Measurements from ENCODE around the gene SMYD3. TPM values are rescaled to one million over a fixed set of nuclear protein-coding genes. Genes with fewer than 3 reads are reported as not detected.

Gene SMYD3
- total RNA-seq, 2 experiments from 2014 or later = 21.3 to 21.4 TPM

DNA sequence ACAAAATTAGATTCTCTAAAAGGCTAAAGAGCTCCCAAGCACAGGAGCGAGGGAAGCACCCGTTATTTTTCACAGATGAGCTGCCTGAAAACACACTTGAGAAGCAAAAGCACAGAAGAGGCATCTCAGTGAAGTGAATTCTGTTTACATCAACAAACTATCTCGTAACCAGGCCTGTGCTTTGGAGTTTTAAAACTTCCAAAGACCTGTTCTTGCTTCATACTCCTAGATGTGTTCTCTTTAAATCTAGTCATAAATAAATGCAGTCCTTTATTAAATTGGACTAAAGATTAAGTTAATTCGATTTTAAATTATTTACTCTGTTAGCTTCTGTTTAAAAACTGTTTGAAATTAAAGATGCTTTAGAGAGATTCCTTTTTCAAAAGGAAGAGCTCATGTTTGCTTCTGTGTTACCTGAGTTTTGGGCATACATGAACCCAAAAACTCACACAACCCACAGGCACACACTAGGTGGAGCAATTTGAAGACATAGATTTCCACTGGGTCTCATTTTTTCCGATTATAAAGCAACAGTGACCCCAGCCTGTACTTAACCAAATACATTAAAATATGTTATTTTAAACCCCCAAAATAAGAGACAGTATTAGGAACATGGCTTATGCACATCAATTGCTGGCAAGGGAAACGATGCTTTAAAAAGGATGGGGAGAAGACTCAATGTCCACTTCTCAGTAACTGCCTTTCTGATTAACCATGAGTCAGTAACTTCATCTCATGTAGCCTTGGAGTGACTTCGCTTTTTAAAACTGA lies 648.2 kb downstream of the SMYD3 start:
- Mint-ChIP-seq H3K27me3 (ENCODE audit: low read depth) (no peaks in the 10 kb centered on the region), H3K9me3 (peaks cover 2% of the 10 kb centered on the region), H3K27ac (no peak overlapping the region), H3K36me3 (ENCODE audit: low read depth) (peaks cover 58% of the 10 kb centered on the region), H3K4me3 (no peak overlapping the region), H3K4me1 (ENCODE audit: low read depth) (no peaks in the 10 kb centered on the region)
- CTCF ChIA-PET = interaction anchor here (0.7 kb wide), 1 partner anchor 41 kb away, joined by 3 read pairs; no protein-coding TSS in a partner anchor
- intact Hi-C loops (cut with micrococcal nuclease) = no loop called here
- no peak for DNase-seq

DNA sequence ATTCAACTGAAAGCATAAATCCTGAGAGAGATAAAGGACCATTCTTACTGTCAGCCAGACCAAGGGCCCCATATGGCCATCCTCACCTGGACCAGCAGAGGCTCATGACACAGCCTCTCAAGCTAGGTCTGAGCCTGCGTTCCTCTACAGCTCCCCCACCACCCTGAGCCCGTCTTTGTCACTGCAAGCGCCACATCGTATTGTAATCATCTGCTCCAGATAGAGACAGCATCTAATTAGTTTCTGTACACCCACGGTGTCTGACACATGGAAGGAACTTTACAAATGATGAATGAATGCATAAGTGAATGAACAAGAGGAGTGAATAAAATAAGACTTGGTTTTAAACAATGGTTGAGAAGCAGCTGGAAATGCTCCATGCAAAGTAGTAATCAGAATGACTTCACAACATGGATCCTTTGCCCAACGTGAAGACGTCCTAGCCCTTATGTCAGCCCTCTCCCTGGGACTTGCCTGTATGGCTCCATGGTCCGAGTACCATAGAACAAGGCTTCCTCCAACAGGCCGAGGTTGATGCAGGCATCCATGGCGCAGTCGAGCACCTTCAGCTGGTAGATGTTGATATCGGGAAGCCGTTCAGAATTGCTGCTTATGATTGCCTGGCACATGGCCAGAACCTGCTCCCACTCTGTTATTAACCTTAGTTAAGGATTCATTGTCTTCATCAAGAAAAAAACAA lies 648.9 kb downstream of the SMYD3 start:
- no peak for DNase-seq
- H3K36me3 Mint-ChIP-seq (ENCODE audit: low read depth) = peaks cover 55% of the 10 kb centered on the region
- no peak overlapping the region for H3K27ac Mint-ChIP-seq
- H3K9me3 Mint-ChIP-seq = peaks cover 2% of the 10 kb centered on the region
- CTCF ChIA-PET = interaction anchor here (0.7 kb wide), 1 partner anchor 42 kb away, joined by 3 read pairs; no protein-coding TSS in a partner anchor
- no peaks in the 10 kb centered on the region for H3K4me1 Mint-ChIP-seq (ENCODE audit: low read depth)
- intact Hi-C loops (cut with micrococcal nuclease) = no loop called here
- no peak overlapping the region for H3K4me3 Mint-ChIP-seq
- no peaks in the 10 kb centered on the region for H3K27me3 Mint-ChIP-seq (ENCODE audit: low read depth)

DNA sequence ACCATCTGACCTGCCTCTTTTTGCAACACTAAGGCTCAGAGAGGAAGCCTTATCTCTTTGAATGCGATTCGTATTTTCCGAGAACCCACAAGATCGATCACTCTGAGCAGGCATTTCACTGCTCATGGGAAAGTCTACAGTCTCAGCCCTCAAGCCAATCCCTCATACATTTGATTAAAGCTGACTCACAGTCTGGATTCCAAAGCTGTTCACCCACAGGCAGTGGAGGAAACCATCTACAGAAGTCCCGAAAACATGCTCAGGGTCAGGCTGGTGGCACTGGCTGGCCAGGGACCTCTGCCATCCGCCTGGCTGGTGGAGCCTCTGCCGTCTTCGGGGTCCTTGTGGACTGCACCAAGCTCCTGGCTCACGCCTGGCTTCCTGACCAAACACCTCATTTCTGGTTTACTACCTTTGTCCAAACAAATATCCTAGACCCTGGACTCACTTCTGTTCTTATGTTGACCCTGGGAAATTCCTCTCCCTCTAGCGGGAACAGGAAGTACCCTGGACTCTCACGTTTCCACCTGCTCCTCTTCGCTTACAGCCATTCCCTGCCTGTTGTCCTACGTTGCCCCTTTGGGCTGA lies 650.0 kb downstream of the SMYD3 start:
- CTCF ChIA-PET = no interaction called here
- intact Hi-C loops (cut with micrococcal nuclease) = no loop called here
- peaks cover 2% of the 10 kb centered on the region for H3K9me3 Mint-ChIP-seq
- DNase-seq = no peak
- H3K27me3 Mint-ChIP-seq (ENCODE audit: low read depth) = no peaks in the 10 kb centered on the region
- H3K4me3 Mint-ChIP-seq = no peak overlapping the region
- peaks cover 47% of the 10 kb centered on the region for H3K36me3 Mint-ChIP-seq (ENCODE audit: low read depth)
- H3K4me1 Mint-ChIP-seq (ENCODE audit: low read depth) = no peaks in the 10 kb centered on the region
- no peak overlapping the region for H3K27ac Mint-ChIP-seq

DNA sequence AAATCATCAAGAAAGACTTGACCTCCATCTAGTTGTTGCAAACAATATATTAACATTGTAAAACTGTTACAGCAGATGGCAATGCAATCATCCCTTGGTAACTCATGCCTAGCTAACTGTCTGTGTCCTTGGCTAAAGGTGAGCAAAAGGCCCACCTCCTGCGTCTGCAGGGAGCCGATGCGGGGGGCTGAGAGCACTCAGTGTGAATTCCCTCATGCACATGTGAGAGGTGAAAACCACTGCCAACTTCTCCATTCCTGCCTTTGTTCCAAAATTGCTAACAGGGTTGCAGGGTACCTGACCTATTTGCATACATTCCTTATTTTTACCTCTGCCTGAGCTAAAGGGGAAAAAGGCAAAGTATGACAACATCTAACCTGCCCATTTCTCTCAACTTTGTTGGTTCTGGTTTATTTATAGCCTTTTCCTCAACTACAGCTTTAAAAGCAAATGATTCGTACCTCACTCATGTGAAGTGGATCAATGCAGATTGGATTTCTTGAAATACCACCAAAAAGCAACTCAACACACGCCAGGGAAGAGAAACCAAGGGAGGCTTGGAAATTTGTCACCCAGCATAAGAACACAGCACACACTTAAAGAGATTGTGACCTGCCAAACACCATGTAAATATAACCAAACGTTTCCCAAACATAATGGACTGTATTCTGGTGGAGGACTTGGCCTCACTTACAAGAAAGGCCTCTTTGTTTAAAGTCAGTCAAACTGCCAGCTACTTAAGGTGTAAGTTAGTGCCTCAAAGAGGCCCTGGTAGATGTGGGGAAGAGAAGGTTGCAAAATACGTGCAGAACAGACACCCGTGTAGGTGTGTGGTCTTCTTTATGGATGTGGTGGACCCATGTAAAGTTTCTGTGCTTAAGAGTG lies 651.0 kb downstream of the SMYD3 start:
- H3K4me3 Mint-ChIP-seq = no peak overlapping the region
- H3K9me3 Mint-ChIP-seq = peaks cover 2% of the 10 kb centered on the region
- H3K4me1 Mint-ChIP-seq (ENCODE audit: low read depth) = no peaks in the 10 kb centered on the region
- DNase-seq = no peak
- CTCF ChIA-PET = interaction anchor here (0.5 kb wide), 1 partner anchor 580 kb away, joined by 3 read pairs; no protein-coding TSS in a partner anchor
- no peak overlapping the region for H3K27ac Mint-ChIP-seq
- intact Hi-C loops (cut with micrococcal nuclease) = no loop called here
- peaks cover 44% of the 10 kb centered on the region for H3K36me3 Mint-ChIP-seq (ENCODE audit: low read depth)
- H3K27me3 Mint-ChIP-seq (ENCODE audit: low read depth) = no peaks in the 10 kb centered on the region

DNA sequence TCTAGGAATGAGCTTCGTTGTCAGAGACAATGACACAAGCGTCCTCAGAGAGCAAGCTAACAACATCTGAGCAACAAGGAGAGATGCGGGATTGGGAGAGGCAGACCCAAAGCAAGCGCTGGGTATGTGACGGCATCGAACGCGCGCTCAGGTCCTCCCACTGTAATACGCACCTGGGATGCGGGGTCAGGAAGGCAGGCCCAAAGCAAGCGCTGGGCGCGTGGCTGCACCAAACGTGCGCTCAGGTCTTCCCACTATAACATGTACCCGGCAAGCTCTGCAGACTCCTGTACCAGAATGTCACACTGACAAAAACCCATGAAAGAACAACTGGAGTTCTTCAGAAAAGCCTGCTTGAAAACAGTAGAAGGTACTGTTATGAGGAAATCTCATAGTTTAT lies 653.8 kb downstream of the SMYD3 start:
- H3K36me3 Mint-ChIP-seq (ENCODE audit: low read depth) = peaks cover 44% of the 10 kb centered on the region
- DNase-seq = no peak
- no peaks in the 10 kb centered on the region for H3K4me1 Mint-ChIP-seq (ENCODE audit: low read depth)
- H3K4me3 Mint-ChIP-seq = no peak overlapping the region
- intact Hi-C loops (cut with micrococcal nuclease) = no loop called here
- no peak overlapping the region for H3K27ac Mint-ChIP-seq
- H3K27me3 Mint-ChIP-seq (ENCODE audit: low read depth) = no peaks in the 10 kb centered on the region
- H3K9me3 Mint-ChIP-seq = peaks cover 2% of the 10 kb centered on the region
- CTCF ChIA-PET = no interaction called here

DNA sequence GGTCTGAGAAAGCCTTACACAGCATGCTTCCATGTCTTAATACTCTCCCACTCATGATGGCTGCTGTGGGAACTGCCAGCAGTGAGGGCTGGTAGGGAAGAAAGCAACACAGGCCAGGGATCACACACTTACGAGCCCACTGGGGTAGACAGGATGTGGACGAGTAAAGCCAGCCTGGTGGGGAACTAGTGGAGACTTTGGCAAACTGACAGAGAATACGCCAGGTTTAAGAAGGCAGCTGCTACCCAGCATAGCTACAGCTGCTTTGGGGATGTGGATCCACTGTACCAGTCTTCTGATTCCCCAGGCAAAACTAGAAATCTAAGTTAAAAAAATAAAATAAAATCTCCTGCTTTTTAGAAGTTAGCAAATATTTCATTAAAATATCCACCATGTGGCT lies 664.0 kb downstream of the SMYD3 start:
- H3K4me3 Mint-ChIP-seq = no peak overlapping the region
- no peaks in the 10 kb centered on the region for H3K27me3 Mint-ChIP-seq (ENCODE audit: low read depth)
- H3K36me3 Mint-ChIP-seq (ENCODE audit: low read depth) = peaks cover 3% of the 10 kb centered on the region
- CTCF ChIA-PET = no interaction called here
- no peaks in the 10 kb centered on the region for H3K4me1 Mint-ChIP-seq (ENCODE audit: low read depth)
- intact Hi-C loops (cut with micrococcal nuclease) = no loop called here
- DNase-seq = no peak
- no peak overlapping the region for H3K27ac Mint-ChIP-seq
- no peaks in the 10 kb centered on the region for H3K9me3 Mint-ChIP-seq

DNA sequence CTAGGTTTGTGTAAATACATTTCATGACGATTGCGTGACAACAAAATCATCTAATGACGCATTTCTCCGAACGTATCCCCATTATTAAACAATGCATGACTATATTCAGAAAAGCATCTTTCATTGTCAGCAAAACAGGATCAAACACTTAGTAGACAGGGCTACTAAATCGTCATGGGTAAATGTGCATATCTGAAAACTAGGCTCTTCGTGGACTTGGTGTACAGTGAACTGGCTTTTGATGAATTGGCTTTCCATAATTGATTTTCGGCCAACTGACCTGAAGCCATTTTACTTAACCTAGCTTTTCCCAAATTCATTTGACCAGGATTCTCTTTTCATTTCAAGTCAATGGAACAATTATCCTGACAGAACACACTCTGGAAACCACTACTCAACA lies 665.0 kb downstream of the SMYD3 start:
- Mint-ChIP-seq H3K27me3 (ENCODE audit: low read depth) (no peaks in the 10 kb centered on the region), H3K4me1 (ENCODE audit: low read depth) (no peaks in the 10 kb centered on the region), H3K27ac (no peak overlapping the region), H3K4me3 (no peak overlapping the region), H3K9me3 (no peaks in the 10 kb centered on the region), H3K36me3 (ENCODE audit: low read depth) (peaks cover 6% of the 10 kb centered on the region)
- CTCF ChIA-PET = no interaction called here
- DNase-seq = no peak
- intact Hi-C loops (cut with micrococcal nuclease) = no loop called here

DNA sequence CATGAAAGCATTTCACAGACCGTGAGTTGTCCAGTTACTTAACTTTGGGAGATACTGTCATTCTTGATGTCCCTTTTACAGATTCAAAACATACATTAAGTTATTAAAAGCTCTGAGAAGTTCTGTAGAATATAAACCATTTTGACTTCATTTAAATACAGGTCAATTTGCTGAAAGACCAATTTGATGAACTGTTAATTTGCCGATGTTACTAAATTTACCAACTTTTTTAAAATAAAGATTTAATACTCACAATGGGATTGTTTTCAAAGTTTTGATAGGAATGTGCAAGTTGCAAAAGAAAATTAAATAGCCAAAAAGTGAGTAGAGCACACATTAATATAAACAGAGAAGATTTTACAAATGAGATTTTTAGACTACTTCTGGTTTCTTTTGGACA lies 666.1 kb downstream of the SMYD3 start:
- Mint-ChIP-seq H3K4me1 (ENCODE audit: low read depth) (no peaks in the 10 kb centered on the region), H3K27me3 (ENCODE audit: low read depth) (no peaks in the 10 kb centered on the region), H3K36me3 (ENCODE audit: low read depth) (peaks cover 12% of the 10 kb centered on the region), H3K9me3 (no peaks in the 10 kb centered on the region), H3K4me3 (no peak overlapping the region), H3K27ac (no peak overlapping the region)
- intact Hi-C loops (cut with micrococcal nuclease) = no loop called here
- CTCF ChIA-PET = no interaction called here
- DNase-seq = no peak

DNA sequence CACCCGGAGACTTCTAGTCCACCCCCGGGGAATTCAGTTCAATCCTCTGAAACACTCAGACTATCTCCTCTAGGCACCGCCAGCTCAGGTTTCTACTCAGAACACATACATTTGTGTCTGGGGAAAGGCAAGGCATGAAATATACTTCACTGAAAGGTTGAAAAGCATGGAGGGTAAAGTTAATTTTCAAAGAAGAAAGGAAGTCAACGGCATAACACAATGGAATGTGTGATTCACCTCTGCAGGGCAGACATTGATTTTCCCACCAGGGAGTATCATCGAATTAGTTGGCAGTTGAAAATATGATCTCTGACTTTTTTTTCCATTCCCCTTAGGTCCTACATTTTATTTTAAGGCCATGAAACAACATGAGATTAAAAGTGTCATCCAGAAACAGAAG lies 669.4 kb downstream of the SMYD3 start:
- CTCF ChIA-PET = no interaction called here
- H3K27ac Mint-ChIP-seq = no peak overlapping the region
- no peak overlapping the region for H3K4me3 Mint-ChIP-seq
- intact Hi-C loops (cut with micrococcal nuclease) = no loop called here
- peaks cover 15% of the 10 kb centered on the region for H3K36me3 Mint-ChIP-seq (ENCODE audit: low read depth)
- H3K27me3 Mint-ChIP-seq (ENCODE audit: low read depth) = no peaks in the 10 kb centered on the region
- no peaks in the 10 kb centered on the region for H3K4me1 Mint-ChIP-seq (ENCODE audit: low read depth)
- DNase-seq = no peak
- H3K9me3 Mint-ChIP-seq = no peaks in the 10 kb centered on the region

DNA sequence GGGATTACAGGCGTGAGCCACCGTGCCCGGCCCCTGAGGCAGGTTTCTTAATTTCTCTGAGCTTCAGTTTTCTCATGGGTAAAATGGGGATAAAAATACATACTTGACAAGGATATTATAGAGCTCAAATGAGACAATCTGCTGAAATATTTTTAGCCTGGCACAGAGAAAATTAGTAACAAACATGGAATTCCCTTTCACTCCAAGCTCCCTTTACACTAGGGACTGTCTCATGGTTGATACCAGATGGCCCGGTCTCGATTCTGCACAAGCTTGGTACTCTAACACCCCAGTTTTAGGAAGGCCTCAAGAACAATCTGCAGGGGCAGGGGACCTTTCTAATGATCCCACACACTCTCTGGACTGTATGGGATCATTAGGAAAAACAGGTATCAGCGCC lies 671.7 kb downstream of the SMYD3 start:
- H3K4me1 Mint-ChIP-seq (ENCODE audit: low read depth) = no peaks in the 10 kb centered on the region
- H3K27me3 Mint-ChIP-seq (ENCODE audit: low read depth) = no peaks in the 10 kb centered on the region
- peaks cover 3% of the 10 kb centered on the region for H3K9me3 Mint-ChIP-seq
- peaks cover 25% of the 10 kb centered on the region for H3K36me3 Mint-ChIP-seq (ENCODE audit: low read depth)
- no peak overlapping the region for H3K27ac Mint-ChIP-seq
- CTCF ChIA-PET = no interaction called here
- no peak for DNase-seq
- intact Hi-C loops (cut with micrococcal nuclease) = no loop called here
- no peak overlapping the region for H3K4me3 Mint-ChIP-seq

DNA sequence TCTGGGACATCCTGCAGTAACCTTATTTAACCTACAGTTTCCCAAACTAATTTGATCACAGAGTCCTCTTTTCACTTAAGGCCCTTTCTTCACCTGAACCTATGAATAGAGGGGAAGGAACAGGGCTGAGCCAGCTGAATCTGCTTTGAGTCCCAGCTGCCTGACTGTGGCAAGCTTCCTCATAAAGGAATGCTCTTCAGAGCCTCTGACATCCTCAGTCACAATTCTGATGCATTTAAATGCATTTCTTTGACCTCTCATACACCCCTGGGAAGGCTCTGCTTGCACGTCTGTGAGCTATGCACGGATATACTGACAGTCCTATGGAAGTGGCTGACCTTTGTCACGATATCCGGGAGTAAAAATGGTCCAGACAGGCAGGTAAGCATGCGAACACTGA lies 673.1 kb downstream of the SMYD3 start:
- H3K27ac Mint-ChIP-seq = no peak overlapping the region
- H3K4me1 Mint-ChIP-seq (ENCODE audit: low read depth) = no peaks in the 10 kb centered on the region
- H3K4me3 Mint-ChIP-seq = no peak overlapping the region
- H3K27me3 Mint-ChIP-seq (ENCODE audit: low read depth) = no peaks in the 10 kb centered on the region
- H3K9me3 Mint-ChIP-seq = peaks cover 3% of the 10 kb centered on the region
- CTCF ChIA-PET = interaction anchor here (0.6 kb wide), 1 partner anchor 490 kb away, joined by 3 read pairs; no protein-coding TSS in a partner anchor
- intact Hi-C loops (cut with micrococcal nuclease) = no loop called here
- no peak for DNase-seq
- H3K36me3 Mint-ChIP-seq (ENCODE audit: low read depth) = peaks cover 29% of the 10 kb centered on the region

Measured in activated naive CD4-positive, alpha-beta T cell treated with anti-CD3 and anti-CD28 coated beads for 36 hours (primary cell).